Measurements from ENCODE around the gene AP3B1.
A peak's percentile ranks its signal among the peaks of the same experiment; 100 is the strongest.
"Not testable (repeated sequence)": the region's sequence is repeated elsewhere in the genome, so short reads cannot be mapped to it uniquely, and the experiment has no call there.

Gene AP3B1

GRCh38 chr5:78056901-78057514 is 237.5 kb downstream of the AP3B1 start:
- DNase-seq (ENCODE audit: low read depth) = no peak
- in situ Hi-C loops (cut with HindIII; ENCODE audit: low sequenced_read_pairs) = no loop called here
- no peak overlapping the region for H3K4me3 ChIP-seq (ENCODE audit: low read depth, low read length)
- TF ChIP-seq CTCF (IDR thresholded peaks at IDR 0.05; ENCODE audit: low read depth, low read length, missing control alignments) = peak; percentile 19

- no peak for TF ChIP-seq CTCF (IDR thresholded peaks at IDR 0.05; ENCODE audit: low read depth, low read length, missing control alignments)
- H3K4me3 ChIP-seq (ENCODE audit: low read depth, low read length) = no peak overlapping the region
- DNase-seq (ENCODE audit: low read depth) = no peak
- in situ Hi-C loops (cut with HindIII; ENCODE audit: low sequenced_read_pairs) = no loop called here
These were observed 238.4 kb downstream of the AP3B1 start for GRCh38 chr5:78056053-78056452.

GRCh38 chr5:78050888-78051287 is 243.6 kb downstream of the AP3B1 start:
- DNase-seq (ENCODE audit: low read depth) = no peak
- no peak for TF ChIP-seq CTCF (IDR thresholded peaks at IDR 0.05; ENCODE audit: low read depth, low read length, missing control alignments)
- in situ Hi-C loops (cut with HindIII; ENCODE audit: low sequenced_read_pairs) = no loop called here
- H3K4me3 ChIP-seq (ENCODE audit: low read depth, low read length) = no peak overlapping the region

- H3K4me3 ChIP-seq (ENCODE audit: low read depth, low read length); DNase-seq (ENCODE audit: low read depth); in situ Hi-C loops (cut with HindIII; ENCODE audit: low sequenced_read_pairs): not testable (repeated sequence)
These were observed 247.7 kb downstream of the AP3B1 start for GRCh38 chr5:78046823-78047222.

- TF ChIP-seq CTCF (IDR thresholded peaks at IDR 0.05; ENCODE audit: low read depth, low read length, missing control alignments) = no peak
- in situ Hi-C loops (cut with HindIII; ENCODE audit: low sequenced_read_pairs) = no loop called here
- H3K4me3 ChIP-seq (ENCODE audit: low read depth, low read length) = no peak overlapping the region
- DNase-seq (ENCODE audit: low read depth) = no peak
These were observed 248.5 kb downstream of the AP3B1 start for GRCh38 chr5:78046006-78046405.

- TF ChIP-seq CTCF (IDR thresholded peaks at IDR 0.05; ENCODE audit: low read depth, low read length, missing control alignments) = no peak
- no peak overlapping the region for H3K4me3 ChIP-seq (ENCODE audit: low read depth, low read length)
- in situ Hi-C loops (cut with HindIII; ENCODE audit: low sequenced_read_pairs) = no loop called here
- DNase-seq (ENCODE audit: low read depth) = no peak
These were observed 252.7 kb downstream of the AP3B1 start for GRCh38 chr5:78041805-78042204.

- in situ Hi-C loops (cut with HindIII; ENCODE audit: low sequenced_read_pairs) = no loop called here
- H3K4me3 ChIP-seq (ENCODE audit: low read depth, low read length) = no peak overlapping the region
- TF ChIP-seq CTCF (IDR thresholded peaks at IDR 0.05; ENCODE audit: low read depth, low read length, missing control alignments) = no peak
- no peak for DNase-seq (ENCODE audit: low read depth)
These were observed 269.0 kb downstream of the AP3B1 start for GRCh38 chr5:78025540-78025939.
